ENCODE measurements around the gene CDH2. TPM values are rescaled to one million over a fixed set of nuclear protein-coding genes. Genes with fewer than 3 reads are reported as not detected.

The CDH2 gene
- polyA plus RNA-seq (2013, experiment 1 of 2; ENCODE audit: insufficient read length): 350 TPM
- 333 TPM for polyA plus RNA-seq (2013, experiment 2 of 2; ENCODE audit: insufficient read length)

DNA sequence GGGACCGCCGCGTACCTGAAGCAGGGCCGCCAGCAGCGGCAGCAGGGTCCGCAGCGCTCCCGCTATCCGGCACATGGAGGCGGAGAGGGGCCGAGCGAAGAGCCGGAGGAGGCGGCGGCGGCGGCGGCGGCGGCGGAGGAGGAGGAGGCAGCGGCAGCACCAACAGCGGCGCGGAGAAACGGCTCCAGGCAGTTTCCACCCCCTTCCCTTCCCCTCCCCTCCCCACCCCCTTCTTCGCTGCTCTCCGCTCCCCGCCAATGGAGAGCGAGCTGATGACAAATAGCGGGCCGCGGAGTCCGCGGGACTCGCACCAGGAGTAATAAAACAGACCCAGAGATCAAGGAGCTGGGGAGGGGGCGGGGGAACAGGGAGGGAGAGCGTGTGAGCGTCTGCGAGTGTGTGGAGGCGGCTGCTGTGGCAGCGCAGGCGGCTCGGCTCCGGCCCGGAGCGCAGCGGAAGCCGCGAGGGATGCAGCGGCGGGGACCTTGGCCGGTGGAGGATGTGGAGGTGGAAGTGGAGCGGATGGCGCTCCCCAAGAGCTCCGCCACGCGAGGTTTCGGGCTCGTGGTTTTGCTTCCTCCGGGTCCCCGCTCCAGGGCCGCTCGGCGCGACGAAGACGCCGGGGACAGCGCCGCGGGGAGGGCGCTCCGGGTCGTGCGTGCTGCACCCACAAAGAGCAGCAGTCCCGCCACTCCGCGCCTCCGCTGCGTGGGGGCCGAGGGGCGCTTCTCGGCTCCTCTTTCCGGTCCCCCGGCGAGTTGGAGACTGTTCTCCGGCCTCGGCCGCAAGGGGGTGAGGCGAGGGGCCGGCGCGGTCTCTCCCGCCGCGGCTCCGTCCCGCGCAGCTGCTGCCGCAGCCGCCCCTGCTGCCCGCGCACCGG lies at the start of gene CDH2:
Gene CDH2 (minus strand): TSS at position 183 of the 880 bp plus-strand sequence. CDS start 108 bp downstream, at position 75.
- DNase-seq: peak; percentile 97

DNA sequence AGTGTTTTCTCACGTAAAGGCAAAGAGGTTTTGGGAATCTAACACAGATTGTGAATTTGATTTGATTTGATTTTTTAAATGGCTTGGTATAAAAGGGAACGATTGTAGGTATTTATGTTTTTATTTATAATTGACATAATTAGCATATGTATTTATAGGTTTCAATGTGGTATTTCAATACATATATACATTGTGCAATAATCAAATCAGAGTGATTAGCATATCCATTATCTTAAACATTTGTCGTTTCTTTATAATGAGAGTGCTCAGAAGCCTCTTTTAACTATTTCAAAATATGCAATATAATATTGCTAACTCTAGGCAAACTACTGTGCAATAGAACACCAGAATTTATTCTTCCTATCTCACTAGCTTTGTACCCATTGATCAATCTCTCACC lies 35.1 kb upstream of the CDH2 start:
- no peak for DNase-seq

DNA sequence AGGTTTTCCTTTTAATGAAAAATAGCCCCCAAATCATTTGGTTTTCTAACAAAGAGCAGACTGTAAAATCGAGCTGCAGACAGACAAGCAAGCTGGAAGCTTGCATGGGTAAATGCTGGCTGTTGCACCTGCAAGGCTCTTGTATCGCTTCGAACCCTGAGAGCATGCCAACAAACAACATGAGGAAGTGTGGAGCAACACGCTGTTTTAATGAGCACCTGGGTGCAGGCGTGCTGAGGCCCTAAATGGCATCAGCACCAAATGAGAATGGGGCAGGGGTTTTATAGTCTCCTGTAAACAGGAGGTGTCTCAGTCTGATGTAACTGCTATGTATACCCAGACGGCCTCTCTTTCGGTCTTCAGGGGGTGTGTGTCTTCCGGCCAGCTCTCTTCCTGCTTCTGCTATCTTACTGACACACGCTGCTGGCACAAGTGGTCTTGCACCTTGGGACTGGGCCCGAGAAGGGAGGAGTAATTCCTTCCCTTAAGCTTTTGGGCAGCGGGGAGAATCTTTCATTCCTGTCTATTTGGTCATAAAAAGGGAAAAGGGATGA lies 31.9 kb upstream of the CDH2 start:
- no peak for DNase-seq

DNA sequence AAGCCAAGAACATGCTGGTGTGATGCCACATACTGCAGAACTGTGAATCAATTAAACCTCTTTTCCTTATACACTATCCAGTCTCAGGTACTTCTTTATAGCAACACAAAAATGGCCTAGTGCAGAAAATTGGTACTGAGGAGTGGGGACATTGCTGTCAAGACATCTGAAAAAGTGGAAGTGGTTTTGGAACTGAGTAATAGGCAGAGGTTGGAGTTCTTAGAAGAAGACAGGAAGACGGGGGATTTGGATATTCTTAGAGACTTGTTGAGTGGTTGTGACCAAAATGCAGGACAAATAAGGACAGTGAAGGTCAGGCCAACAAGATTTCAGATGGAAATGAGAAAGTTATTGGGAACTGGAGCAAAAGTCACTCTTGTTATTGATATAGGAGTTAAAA lies 31.3 kb upstream of the CDH2 start:
- DNase-seq: no peak

DNA sequence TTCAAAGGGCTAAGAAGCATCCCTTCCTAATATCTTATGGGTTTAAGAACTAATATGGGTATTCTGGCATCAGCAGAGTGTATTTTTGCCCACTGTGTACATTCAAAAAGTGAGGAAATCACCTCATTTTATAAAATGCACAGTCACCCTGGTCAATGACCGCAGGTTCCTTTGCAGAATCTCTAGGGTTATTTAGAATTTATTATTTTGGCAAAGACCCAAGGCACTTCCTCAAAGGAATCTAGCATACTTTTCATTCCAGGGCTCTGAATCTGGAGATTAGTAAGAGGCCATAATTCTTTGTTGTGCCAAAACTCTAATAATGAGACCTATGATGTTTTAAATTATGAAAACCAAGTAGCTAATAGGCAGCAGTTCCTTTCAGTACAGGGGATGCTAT lies 27.2 kb upstream of the CDH2 start:
- peak; percentile 94 for DNase-seq

DNA sequence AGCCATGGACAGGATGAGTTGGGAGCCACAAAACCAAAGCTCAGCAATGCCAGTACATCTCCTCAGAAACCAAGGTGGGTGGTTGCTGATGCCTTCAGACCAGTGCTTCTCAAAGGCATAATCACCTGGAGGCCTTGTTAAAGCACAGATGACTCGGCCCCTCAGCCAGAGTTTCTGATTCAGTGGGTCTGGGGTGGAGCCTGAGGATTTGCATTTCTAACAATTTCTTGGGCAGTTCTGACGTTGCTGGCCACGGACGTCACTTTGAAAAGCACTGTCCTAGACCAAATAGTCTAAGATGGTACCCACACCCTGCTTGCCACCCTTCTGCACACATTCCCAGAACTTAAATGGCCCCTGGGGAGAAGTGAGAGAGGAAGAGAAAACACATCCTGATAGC lies 24.1 kb upstream of the CDH2 start:
- no peak for DNase-seq

DNA sequence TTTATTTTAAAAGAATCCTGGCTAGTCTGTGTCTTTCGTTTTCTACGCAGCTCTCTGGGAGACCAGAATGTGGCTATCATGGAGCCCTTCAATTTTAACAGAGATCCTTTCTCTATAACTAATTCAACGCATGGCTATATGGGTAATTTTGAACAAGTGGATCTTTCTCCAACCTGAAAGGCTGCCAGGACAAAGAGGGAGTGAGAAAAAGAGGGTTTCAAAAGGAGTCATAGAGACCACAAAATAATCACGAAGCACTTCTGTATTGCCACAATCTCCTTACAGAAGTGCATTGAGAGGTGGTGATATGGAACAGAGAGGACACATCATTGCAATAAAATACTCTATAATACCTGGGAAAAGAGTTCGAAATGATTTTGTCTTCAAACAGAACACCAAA lies 21.7 kb upstream of the CDH2 start:
- no peak for DNase-seq

DNA sequence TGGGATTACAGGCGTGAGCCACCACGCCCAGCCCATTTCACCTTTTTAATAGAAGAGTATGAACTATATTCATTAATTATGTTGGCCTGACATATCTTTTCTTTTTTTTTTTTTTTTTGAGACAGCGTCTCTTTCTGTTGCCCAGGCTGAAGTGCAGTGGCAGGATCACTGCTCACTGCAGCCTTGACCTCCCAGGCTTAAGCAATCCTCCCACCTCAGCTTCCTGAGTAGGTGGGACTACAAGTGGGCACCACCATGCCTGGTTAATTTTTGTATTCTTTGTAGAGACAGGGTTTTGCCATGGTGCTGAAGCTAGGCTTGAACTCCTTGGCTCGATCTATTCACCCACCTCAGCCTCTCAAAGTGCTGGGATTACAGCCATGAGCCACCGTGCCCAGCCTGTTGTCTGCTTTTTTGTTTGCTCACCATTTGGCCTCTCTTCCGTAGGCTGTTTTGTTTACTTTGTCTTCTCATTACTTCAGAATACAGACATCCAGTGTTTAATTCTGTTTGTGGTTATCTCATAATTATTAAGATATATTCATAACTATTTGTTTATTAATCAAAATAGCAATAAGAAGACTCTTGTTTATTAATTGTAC lies 16.3 kb upstream of the CDH2 start:
- no peak for DNase-seq

DNA sequence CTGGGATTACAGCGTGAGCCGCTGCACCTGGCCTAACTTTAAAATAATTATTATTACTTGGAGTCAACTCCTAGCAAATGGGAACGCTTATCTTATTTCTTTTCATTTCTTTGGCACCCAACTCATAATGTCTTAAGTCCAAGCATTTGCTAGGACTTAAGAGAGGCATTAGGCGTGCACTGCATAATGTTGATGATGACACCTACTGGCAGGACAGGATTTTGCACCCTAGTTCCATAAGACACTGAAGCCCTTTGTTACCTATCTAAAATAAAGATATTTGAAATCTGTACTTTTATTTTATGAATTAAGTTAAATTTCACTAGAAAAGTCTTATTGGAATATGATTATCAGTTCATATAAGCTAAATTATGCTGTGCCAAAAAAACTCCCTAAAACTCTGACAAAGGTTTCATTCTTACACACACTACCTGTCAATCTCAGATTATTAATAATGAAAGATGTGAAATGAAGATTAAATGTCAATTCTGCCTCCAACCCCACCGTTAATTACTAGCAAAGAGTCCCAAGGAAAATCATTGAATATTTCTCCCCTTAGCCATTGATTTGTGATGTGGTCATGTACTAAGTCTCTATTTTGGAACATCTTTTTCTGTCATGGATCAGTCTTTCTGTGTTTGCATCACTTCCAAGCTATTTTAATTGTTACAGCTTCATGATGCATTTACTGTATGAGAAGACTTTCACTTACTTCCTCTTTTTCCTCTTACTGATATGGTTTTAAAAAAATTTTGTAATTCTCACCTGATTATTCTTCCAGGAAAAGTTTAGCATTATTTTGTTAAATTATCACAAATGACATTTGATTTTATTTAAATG lies 12.7 kb upstream of the CDH2 start:
- peak; percentile 61 for DNase-seq

DNA sequence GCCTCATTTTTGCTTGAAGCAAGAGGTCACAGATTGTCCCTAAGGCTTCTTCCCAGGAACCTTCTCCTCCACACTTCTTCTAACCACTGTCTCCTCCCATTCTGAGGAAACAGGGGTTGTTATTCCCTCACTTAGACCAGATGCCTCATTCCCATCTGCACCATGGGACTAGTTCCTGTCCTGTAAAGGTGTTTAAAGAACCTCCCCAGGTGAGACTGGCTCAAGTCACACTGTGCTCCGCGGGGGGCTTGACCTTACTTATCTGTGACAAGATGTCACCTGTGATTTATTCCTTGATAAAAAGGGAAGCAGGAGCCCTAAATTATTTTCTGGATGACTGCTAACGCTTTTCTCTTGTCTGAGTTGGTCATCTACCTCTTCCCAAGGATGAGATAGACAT lies 8.2 kb upstream of the CDH2 start:
- no peak for DNase-seq

DNA sequence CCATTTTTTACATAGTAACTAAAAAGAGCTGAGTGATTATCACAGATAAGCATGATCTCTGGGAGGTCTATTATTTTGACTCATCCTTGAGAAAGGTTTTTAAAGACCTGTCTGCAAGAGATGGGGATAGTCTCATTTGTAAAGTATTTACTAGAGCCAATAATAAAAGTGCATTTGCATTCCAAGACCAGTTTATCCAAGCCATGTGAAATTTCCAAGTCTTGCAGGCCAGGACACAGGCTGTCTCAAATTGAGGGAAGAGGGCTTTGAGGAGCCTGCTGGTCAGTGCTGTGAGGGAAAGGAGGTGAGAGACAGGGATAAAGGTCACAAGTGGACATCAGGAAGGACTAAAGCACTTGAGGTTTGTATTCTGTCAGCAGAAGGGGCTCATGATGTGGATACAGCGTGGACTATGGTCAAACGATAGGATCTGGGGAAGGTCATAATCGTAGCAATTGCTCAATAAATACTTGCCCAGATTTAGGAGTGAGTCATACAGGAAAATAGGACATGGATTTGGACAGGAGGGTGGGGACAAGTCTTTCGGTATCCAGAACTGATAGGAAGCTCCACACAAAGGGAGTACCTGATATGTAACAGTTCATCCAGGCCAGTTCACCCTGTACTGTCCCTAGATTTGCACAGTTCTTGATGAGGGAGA lies 6.6 kb upstream of the CDH2 start:
- peak; percentile 83 for DNase-seq

DNA sequence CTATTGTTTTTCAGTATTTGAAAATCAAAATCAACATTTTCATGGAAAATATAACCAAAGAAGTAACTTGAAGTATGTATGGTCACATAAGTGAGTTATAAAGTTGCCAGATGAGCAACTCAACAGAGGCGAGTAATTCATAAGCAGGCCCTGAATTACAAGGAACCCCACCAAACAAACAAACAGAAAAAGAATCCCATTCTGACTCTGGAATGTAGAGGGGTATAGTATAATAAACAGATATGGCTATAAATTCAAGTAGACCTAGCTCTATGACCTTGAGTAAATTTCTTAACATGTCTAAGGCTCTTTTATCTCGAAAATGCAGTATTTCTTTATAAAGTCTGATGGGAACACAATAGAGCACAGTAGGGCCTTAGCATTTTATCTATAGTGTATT lies 4.7 kb upstream of the CDH2 start:
- no peak for DNase-seq

DNA sequence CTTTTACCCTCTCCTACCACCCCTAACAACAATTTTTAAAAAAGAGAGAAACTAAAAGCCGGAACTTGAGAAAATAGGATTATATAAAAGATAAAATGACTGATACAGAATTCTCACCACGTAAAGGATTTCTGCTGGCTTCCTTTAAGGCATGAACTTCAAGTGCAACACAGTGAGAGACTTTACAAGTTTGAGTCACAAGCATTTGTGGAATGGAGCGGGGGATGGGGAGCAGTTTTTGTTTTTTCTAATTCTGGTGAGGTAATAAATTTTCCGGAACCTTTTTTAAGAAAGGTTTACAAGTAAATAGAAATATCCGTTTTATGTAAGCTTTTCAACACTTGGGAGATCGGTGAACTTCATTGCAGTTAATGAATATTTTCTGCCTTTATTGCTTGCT lies 1.8 kb upstream of the CDH2 start:
- DNase-seq: peak; percentile 70

DNA sequence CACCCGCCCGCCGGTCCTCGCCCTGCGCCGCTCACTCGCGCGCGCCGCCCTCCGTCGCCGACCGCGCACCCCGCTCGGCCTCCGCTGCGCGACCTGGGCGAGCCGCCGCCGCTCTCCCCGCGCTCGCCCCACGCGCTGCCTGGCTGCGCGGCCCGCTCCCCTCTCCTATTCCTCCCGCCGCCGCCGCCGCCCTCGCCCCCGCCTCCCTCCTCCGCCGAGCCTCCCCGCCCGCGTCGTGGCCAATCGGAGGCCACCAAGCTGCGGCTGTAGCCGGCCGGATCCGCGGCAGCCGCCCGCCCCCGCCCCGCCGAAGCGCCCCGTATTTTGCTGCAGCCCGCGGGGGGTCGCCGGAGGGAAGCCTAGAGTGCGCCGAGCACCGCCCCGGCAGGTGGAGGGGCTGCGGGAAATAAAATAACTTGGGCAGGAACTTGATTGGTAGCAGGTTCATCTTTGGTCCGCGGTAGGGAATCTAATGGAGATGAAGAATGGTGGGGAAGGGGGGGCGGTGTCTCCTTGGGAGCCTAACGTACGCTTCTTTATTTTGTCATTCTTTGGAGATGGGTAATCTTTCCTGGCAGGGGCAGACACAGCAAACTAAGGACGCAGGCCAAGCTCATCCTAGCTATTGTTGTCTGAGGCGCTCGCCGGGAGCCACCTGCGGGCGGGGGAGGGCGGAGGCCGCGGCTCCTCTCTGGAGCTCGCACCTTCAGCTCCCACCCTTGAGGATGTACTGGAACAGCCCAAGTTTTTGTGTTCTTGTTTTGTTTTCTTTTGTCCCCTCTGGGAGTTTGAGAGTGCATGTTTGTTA lies 1.1 kb upstream of the CDH2 start:
- DNase-seq: peak; percentile 79

DNA sequence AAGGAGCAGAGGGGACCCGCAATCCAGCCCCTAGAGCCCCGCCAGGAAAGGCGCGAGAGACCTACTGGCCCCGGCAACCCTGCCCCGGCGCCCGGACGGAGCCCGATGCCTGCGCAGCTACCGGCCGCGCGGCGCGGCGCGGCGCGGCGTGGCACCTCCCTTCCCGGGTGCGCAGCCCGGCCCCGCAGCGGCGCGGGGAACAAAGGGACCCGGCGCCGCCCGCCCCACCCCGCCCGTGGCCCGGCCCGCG lies 307 bp downstream of the CDH2 start:
- DNase-seq: no peak

DNA sequence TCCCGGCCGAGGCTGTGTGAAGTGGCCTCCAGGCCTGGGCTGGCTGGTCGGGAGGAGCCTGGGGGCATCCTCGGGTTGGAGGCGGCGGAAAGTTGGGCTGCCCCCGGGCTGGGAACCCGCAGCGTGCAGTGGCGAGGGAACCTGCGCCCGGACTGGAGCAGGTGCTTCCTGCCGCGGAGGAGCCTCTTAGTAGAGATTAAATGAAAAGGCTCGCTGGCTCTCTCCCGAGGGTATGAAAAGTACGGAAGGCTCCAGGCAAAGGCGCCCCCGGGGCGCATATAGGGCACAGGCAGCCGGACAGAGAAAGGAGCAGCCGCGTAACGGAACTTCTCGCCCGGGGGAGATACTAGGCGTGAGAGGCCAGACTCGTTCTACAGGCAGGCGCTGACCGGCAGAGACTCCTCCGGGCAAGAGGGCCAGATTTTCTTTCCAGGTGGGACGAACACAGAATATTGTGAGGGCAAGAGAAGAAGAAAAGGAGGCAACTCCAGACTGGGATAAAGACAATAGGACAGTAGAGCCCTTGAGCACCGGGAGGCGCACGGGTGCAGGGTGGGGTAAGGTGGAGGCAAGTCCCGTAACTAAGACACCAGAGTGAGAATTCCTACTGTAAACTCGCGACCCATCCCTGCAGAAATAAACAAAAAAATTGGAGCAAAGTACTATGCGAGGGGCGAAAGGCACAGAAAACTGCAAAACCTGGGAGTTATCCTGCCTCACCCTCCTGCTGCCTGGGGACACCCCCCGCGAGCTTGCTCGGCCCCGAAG lies 816 bp downstream of the CDH2 start:
- DNase-seq: no peak

DNA sequence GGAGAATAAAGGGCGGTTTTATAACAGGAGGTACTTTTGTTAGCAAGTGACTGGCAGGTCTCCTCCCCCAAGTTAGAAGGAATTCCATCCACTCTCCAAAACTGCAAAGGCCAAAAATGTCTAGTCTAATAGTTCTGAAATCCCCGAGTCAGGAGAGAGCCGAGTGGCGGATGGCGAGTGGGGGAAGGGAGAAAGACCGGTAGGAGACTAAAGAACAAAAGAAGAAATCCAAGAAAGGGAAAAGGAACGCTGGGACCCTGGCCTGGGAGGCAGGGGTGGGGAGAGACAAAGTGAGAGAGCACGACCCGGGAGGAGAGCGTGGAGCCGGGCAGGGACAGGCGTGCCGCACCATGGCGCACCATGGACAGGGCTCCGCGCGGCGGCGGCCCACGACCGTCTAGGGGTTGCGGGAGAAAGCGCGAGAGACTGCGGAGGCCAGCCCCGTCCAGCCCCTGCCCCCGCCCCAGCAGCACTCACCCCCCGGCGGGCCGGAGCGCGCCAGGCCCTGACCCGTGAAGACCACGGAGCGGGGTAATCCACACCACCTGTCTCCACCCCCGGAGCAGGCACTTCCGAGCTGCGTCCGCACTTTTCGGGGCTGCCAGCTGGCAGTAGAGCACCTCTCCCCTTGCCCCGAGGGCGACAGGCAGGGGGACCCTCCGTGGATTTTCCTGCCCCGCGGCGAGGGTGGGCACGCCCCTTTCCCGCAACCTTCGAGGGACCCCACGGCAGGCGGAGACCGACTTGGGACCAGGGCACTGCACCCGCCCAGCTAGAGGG lies 1.6 kb downstream of the CDH2 start:
- DNase-seq: peak; percentile 68

DNA sequence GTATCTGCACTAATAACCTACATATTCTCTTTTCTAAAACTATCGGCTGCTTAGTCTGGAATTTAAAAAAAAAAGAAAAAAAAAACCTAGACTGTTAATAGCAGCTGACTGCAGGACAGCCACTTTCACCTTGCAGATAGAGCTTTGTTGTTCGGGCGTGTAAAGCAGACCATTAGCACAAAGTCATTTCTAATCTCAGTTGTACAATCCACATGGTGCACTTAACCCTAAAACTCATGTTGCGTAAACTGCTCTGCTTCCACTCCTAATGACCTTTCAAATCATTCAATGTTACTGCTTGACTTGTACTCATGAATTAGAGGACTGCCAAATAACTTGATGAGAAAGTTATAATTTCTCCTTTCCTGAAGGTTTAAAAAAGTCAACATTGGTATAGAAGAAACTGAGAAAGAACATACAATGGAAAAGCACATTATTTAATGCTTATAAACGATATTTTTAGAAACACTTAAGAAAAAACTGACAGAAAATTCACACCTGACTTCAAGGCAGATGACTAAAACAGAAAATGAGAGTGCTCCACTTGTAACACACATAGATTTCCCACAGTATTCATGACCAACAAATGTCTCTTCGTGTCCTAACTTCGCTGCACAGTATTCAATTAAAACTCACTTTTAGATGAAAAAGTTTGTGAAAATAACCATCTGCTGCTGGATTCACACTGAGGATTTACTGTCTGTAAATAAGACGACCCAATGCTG lies 2.6 kb downstream of the CDH2 start:
- no peak for DNase-seq

DNA sequence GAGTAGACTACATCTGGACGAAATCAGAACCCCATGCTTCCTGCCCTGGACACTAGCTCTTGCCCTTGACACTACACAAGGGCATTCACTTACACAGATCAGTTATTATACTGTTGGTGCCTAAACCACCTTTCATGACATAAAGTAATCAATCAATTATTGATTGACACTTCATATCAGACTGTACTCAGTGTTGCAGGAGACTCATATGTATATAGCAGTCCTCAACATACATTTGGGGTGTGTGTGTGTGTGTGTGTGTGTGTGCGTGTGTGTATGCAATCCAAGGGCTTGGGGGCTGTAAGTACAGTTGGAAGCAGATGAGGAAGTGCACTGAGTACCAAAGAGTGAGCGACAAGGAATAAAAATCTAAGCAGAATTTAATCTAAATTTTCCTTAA lies 5.1 kb downstream of the CDH2 start:
- no peak for DNase-seq
